Osteocyte (in vitro differentiated cells): Measurements from ENCODE around the gene CASQ2. TPM values are rescaled to one million over a fixed set of nuclear protein-coding genes. Genes with fewer than 3 reads are reported as not detected.

Experiments used
- DNase-seq: peaks from one replicate; pipeline ENCODE4 v3.0.0; 2021; ENCODE audit warnings: mixed read lengths; ENCODE audit not compliant: unreplicated experiment; ENCODE audit errors: extremely low spot score
- H3K27ac Mint-ChIP-seq: one replicate; pipeline ENCODE4 v1.8.0; 2021; ENCODE audit warnings: mild to moderate bottlenecking, mixed read lengths; ENCODE audit not compliant: unreplicated experiment
- H3K27me3 Mint-ChIP-seq: one replicate; pipeline ENCODE4 v1.8.0; 2021; ENCODE audit warnings: mixed read lengths; ENCODE audit not compliant: unreplicated experiment
- H3K36me3 Mint-ChIP-seq: one replicate; pipeline ENCODE4 v1.8.0; 2021; ENCODE audit warnings: mixed read lengths; ENCODE audit not compliant: unreplicated experiment
- H3K4me1 Mint-ChIP-seq: one replicate; pipeline ENCODE4 v1.8.0; 2021; ENCODE audit warnings: mixed read lengths; ENCODE audit not compliant: unreplicated experiment
- H3K4me3 Mint-ChIP-seq: one replicate; pipeline ENCODE4 v1.8.0; 2021; ENCODE audit warnings: mild to moderate bottlenecking, moderate library complexity, mixed read lengths; ENCODE audit not compliant: unreplicated experiment
- H3K9me3 Mint-ChIP-seq: one replicate; pipeline ENCODE4 v1.8.0; 2021; ENCODE audit warnings: mixed read lengths; ENCODE audit not compliant: unreplicated experiment
- CTCF ChIP-seq: fragments of 200-600 bp; sonication (generic); IDR thresholded peaks from 2 replicates; pipeline ENCODE4 v1.5.0; 2021; ENCODE audit warnings: antibody characterized with exemption, mild to moderate bottlenecking, moderate library complexity
- total RNA-seq: library from RNA; stranded (reverse); gene quantifications from 2 replicates; pipeline ENCODE4 v1.2.1, GENCODE V29; 2021

Gene CASQ2
- total RNA-seq, 1 donor from 2014 or later: not detected

DNA sequence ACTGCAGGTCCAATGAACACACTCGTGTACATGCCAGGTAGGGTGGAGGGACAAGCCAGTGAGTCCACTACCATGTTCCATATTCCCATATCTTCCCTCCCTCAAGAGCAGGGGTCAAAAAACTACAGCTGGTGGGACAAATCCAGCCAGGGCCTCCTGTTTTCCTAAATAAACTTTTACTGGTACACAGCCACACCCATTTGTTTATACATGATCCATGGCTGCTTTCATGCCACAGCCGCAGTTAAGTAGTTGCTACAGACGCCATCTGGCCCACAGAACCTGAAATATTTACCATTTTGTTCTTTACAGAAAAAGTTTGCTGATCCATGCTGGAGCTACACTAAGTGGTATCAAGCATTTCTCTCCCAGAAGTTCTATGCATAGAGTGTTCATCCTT lies 42.4 kb downstream of the CASQ2 start:
- Mint-ChIP-seq H3K9me3 (no peaks in the 10 kb centered on the region), H3K27ac (no peak overlapping the region), H3K4me3 (no peak overlapping the region), H3K27me3 (peaks cover 3% of the 10 kb centered on the region), H3K4me1 (peaks cover 14% of the 10 kb centered on the region), H3K36me3 (no peaks in the 10 kb centered on the region)
- no peak for DNase-seq
- TF ChIP-seq CTCF: no peak

GRCh38 chr1:115725600-115725999 lies 42.9 kb downstream of the CASQ2 start:
- Mint-ChIP-seq H3K36me3 (no peaks in the 10 kb centered on the region), H3K4me3 (no peak overlapping the region), H3K4me1 (peaks cover 15% of the 10 kb centered on the region), H3K27me3 (peaks cover 3% of the 10 kb centered on the region), H3K9me3 (no peaks in the 10 kb centered on the region), H3K27ac (no peak overlapping the region)
- TF ChIP-seq CTCF: no peak
- DNase-seq: no peak

DNA sequence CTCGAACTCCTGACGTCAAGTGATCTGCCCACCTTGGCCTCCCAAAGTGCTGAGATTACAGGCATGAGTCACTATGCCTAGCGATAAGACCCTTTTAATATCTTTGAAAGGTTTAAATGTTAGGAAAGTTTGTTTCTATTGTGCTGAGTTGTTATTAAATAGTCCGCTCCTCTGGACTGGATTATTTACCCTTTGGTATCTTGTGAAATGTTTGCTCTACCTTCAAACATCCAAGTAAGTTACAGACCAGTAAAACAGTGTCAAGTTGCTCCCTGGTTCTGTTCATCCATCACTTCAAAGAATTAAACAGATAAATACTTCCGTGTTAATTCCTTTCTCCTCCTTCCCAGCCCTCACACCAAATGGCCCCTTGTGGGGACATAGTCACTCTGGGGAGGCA lies 44.8 kb downstream of the CASQ2 start:
- H3K27ac Mint-ChIP-seq: no peak overlapping the region
- H3K4me1 Mint-ChIP-seq: peaks cover 15% of the 10 kb centered on the region
- no peaks in the 10 kb centered on the region for H3K9me3 Mint-ChIP-seq
- peaks cover 7% of the 10 kb centered on the region for H3K27me3 Mint-ChIP-seq
- H3K4me3 Mint-ChIP-seq: no peak overlapping the region
- H3K36me3 Mint-ChIP-seq: no peaks in the 10 kb centered on the region
- TF ChIP-seq CTCF: no peak
- no peak for DNase-seq

DNA sequence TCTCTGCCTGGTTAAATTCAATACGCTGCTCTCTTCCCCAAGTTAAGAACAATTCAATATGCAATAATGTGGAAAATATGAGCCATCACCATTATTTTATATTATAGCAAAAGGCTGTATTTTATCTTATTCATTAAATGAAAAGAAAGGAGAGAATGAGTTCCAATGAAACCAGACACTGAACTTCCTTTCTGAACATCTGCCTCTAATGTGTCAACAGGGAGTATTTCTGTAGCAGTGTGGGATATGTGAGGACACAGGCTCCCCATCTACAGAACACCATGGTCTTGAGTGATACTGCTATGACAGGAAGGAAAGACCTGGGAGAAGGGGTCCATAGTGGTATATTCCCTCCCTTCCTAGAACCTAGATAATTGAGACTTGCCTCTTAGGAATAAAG lies 46.3 kb downstream of the CASQ2 start:
- no peak overlapping the region for H3K4me3 Mint-ChIP-seq
- H3K4me1 Mint-ChIP-seq: peaks cover 5% of the 10 kb centered on the region
- no peaks in the 10 kb centered on the region for H3K9me3 Mint-ChIP-seq
- TF ChIP-seq CTCF: no peak
- no peak overlapping the region for H3K27ac Mint-ChIP-seq
- H3K36me3 Mint-ChIP-seq: no peaks in the 10 kb centered on the region
- peaks cover 21% of the 10 kb centered on the region for H3K27me3 Mint-ChIP-seq
- DNase-seq: no peak

- no peak for TF ChIP-seq CTCF
- Mint-ChIP-seq H3K4me1 (peaks cover 5% of the 10 kb centered on the region), H3K9me3 (no peaks in the 10 kb centered on the region), H3K27me3 (peaks cover 41% of the 10 kb centered on the region), H3K4me3 (no peak overlapping the region), H3K36me3 (no peaks in the 10 kb centered on the region), H3K27ac (no peak overlapping the region)
- no peak for DNase-seq
Observed at GRCh38 chr1:115719285-115719684, 49.2 kb downstream of the CASQ2 start.
